Progenitor cell of endocrine pancreas (in vitro differentiated cells): ENCODE data around the gene ATP8A2. TPM values are rescaled to one million over a fixed set of nuclear protein-coding genes. Genes with fewer than 3 reads are reported as not detected.

Experiments used
- DNase-seq: peaks from one replicate; pipeline ENCODE4 v3.0.0; 2021; ENCODE audit warnings: low spot score; ENCODE audit not compliant: unreplicated experiment
- H3K27ac Mint-ChIP-seq: 2 replicates; pipeline ENCODE4 v1.8.0; 2021; ENCODE audit warnings: mild to moderate bottlenecking, moderate library complexity, mixed read lengths
- H3K27me3 Mint-ChIP-seq: 2 replicates; pipeline ENCODE4 v1.8.0; 2021; ENCODE audit warnings: mixed read lengths
- H3K36me3 Mint-ChIP-seq: 2 replicates; pipeline ENCODE4 v1.8.0; 2022; ENCODE audit warnings: mixed read lengths; ENCODE audit not compliant: insufficient read depth
- H3K4me1 Mint-ChIP-seq: 2 replicates; pipeline ENCODE4 v1.8.0; 2021; ENCODE audit warnings: low read depth, mixed read lengths
- H3K4me3 Mint-ChIP-seq: 2 replicates; pipeline ENCODE4 v1.8.0; 2021; ENCODE audit warnings: low read depth, mild to moderate bottlenecking, moderate library complexity, mixed read lengths
- H3K9me3 Mint-ChIP-seq: 2 replicates; pipeline ENCODE4 v1.8.0; 2021; ENCODE audit warnings: low read depth, mixed read lengths
- total RNA-seq: library from RNA; stranded (reverse); gene quantifications from 2 replicates; pipeline ENCODE4 v1.2.1, GENCODE V29; 2021
- TF ChIP-seq, protein P1 (sequence below): fragments of 200-600 bp; sonication (generic); IDR thresholded peaks from one replicate; pipeline ENCODE4 v1.5.0; 2021; ENCODE audit warnings: antibody characterized with exemption, mild to moderate bottlenecking; ENCODE audit not compliant: unreplicated experiment

ATP8A2 gene
- total RNA-seq, 1 donor from 2014 or later: 0.38 TPM

- no peaks in the 10 kb centered on the region for H3K9me3 Mint-ChIP-seq
- no peaks in the 10 kb centered on the region for H3K4me1 Mint-ChIP-seq
- TF ChIP-seq, protein P1, sequence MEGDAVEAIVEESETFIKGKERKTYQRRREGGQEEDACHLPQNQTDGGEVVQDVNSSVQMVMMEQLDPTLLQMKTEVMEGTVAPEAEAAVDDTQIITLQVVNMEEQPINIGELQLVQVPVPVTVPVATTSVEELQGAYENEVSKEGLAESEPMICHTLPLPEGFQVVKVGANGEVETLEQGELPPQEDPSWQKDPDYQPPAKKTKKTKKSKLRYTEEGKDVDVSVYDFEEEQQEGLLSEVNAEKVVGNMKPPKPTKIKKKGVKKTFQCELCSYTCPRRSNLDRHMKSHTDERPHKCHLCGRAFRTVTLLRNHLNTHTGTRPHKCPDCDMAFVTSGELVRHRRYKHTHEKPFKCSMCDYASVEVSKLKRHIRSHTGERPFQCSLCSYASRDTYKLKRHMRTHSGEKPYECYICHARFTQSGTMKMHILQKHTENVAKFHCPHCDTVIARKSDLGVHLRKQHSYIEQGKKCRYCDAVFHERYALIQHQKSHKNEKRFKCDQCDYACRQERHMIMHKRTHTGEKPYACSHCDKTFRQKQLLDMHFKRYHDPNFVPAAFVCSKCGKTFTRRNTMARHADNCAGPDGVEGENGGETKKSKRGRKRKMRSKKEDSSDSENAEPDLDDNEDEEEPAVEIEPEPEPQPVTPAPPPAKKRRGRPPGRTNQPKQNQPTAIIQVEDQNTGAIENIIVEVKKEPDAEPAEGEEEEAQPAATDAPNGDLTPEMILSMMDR: no peak
- no peaks in the 10 kb centered on the region for H3K36me3 Mint-ChIP-seq
- peaks cover 21% of the 10 kb centered on the region for H3K27me3 Mint-ChIP-seq
- no peak overlapping the region for H3K4me3 Mint-ChIP-seq
- DNase-seq: no peak
- H3K27ac Mint-ChIP-seq: no peak overlapping the region
Measured at GRCh38 chr13:25796474-25796873, 424.7 kb downstream of the ATP8A2 start.

DNA sequence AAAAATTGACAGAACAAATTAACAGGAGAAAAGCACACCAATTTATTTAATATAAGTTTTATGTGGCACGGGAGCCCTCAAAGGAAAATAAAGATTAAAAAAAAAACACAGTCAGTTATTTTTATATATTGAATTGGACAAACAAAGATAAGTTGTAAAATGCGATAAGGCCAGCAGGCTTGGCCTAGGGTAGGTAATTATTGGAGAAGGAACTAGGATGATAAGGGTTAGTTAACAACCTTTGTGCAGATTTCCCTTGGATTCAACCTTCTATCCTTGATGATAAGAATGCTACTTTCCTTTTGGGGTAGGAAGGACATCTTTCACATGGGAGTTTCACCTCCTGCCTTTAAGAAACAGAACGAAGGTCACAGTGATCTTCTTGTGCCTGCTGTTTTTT, 427.2 kb downstream of the ATP8A2 start:
- H3K9me3 Mint-ChIP-seq: no peaks in the 10 kb centered on the region
- H3K4me3 Mint-ChIP-seq: no peak overlapping the region
- no peak for DNase-seq
- H3K4me1 Mint-ChIP-seq: no peaks in the 10 kb centered on the region
- TF ChIP-seq, protein P1: no peak
- H3K27ac Mint-ChIP-seq: no peak overlapping the region
- no peaks in the 10 kb centered on the region for H3K36me3 Mint-ChIP-seq
- H3K27me3 Mint-ChIP-seq: peaks cover 32% of the 10 kb centered on the region

- no peak for DNase-seq
- no peaks in the 10 kb centered on the region for H3K9me3 Mint-ChIP-seq
- no peak overlapping the region for H3K4me3 Mint-ChIP-seq
- H3K36me3 Mint-ChIP-seq: no peaks in the 10 kb centered on the region
- H3K27ac Mint-ChIP-seq: no peak overlapping the region
- H3K27me3 Mint-ChIP-seq: peaks cover 35% of the 10 kb centered on the region
- TF ChIP-seq, protein P1: no peak
- H3K4me1 Mint-ChIP-seq: no peaks in the 10 kb centered on the region
Measured at GRCh38 chr13:25800523-25800922, 428.7 kb downstream of the ATP8A2 start.

GRCh38 chr13:25802579-25802978, 430.8 kb downstream of the ATP8A2 start:
- no peaks in the 10 kb centered on the region for H3K36me3 Mint-ChIP-seq

GRCh38 chr13:25803641-25804040, 431.9 kb downstream of the ATP8A2 start:
- H3K27me3 Mint-ChIP-seq: peaks cover 35% of the 10 kb centered on the region
- no peak overlapping the region for H3K27ac Mint-ChIP-seq
- peaks cover 3% of the 10 kb centered on the region for H3K9me3 Mint-ChIP-seq
- H3K4me3 Mint-ChIP-seq: no peak overlapping the region
- H3K4me1 Mint-ChIP-seq: no peaks in the 10 kb centered on the region
- no peak for DNase-seq
- TF ChIP-seq, protein P1: no peak
- no peaks in the 10 kb centered on the region for H3K36me3 Mint-ChIP-seq

More at GRCh38 chr13:25802579-25802978, 430.8 kb downstream of the ATP8A2 start:
- H3K9me3 Mint-ChIP-seq: peaks cover 3% of the 10 kb centered on the region
- TF ChIP-seq, protein P1: no peak
- no peaks in the 10 kb centered on the region for H3K4me1 Mint-ChIP-seq
- H3K27me3 Mint-ChIP-seq: peaks cover 35% of the 10 kb centered on the region
- DNase-seq: no peak
- no peak overlapping the region for H3K27ac Mint-ChIP-seq
- H3K4me3 Mint-ChIP-seq: no peak overlapping the region
